Ishikawa (cell line): Measurements from ENCODE around the gene SYP.

Experiments
- TAF1 ChIP-seq: IDR thresholded peaks from 2 replicates; pipeline ENCODE4 v1.6.1; 2012; ENCODE audit warnings: low read depth, mild to moderate bottlenecking
- TF ChIP-seq, protein P1 (sequence below): IDR thresholded peaks from 2 replicates; pipeline ENCODE4 v1.6.1; 2012
- TF ChIP-seq, protein P2 (sequence below): IDR thresholded peaks from 2 replicates; pipeline ENCODE4 v1.6.1; 2012; ENCODE audit warnings: low read depth, mild to moderate bottlenecking

DNA sequence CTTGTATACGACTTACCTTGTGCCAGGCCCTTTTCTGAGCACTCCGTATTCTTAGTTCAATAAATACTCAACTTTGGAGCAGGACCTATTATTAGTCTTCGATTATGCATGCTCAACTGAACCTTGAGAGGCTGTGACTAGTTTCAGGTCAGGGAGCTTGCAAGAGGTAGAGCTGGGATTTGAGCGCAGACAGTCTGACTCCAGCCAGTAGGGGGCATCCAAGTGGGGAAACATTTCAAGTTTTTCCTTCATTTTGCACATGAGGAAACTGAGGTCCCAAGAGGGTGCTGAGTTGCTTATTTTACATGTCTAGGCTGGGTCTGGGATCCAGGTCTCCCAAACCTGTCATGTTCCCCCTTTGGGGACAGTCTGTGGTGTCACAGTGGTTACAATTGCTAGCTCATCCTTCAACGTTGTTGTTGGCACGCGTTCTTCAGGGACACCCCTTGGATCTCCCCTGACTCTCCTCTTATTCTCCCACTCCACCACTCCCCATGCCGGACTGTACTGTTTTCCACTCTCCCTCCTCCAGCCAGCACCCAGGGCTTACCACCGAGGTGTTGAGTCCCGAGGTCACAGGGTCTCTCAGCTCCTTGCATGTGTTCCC, 7.2 kb downstream of the SYP start:
- TF ChIP-seq TAF1, result no peak
- TF ChIP-seq, protein P1, sequence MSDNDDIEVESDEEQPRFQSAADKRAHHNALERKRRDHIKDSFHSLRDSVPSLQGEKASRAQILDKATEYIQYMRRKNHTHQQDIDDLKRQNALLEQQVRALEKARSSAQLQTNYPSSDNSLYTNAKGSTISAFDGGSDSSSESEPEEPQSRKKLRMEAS, result no peak
- TF ChIP-seq, protein P2, sequence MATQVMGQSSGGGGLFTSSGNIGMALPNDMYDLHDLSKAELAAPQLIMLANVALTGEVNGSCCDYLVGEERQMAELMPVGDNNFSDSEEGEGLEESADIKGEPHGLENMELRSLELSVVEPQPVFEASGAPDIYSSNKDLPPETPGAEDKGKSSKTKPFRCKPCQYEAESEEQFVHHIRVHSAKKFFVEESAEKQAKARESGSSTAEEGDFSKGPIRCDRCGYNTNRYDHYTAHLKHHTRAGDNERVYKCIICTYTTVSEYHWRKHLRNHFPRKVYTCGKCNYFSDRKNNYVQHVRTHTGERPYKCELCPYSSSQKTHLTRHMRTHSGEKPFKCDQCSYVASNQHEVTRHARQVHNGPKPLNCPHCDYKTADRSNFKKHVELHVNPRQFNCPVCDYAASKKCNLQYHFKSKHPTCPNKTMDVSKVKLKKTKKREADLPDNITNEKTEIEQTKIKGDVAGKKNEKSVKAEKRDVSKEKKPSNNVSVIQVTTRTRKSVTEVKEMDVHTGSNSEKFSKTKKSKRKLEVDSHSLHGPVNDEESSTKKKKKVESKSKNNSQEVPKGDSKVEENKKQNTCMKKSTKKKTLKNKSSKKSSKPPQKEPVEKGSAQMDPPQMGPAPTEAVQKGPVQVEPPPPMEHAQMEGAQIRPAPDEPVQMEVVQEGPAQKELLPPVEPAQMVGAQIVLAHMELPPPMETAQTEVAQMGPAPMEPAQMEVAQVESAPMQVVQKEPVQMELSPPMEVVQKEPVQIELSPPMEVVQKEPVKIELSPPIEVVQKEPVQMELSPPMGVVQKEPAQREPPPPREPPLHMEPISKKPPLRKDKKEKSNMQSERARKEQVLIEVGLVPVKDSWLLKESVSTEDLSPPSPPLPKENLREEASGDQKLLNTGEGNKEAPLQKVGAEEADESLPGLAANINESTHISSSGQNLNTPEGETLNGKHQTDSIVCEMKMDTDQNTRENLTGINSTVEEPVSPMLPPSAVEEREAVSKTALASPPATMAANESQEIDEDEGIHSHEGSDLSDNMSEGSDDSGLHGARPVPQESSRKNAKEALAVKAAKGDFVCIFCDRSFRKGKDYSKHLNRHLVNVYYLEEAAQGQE, result no peak
